IMR-90 (cell line): ENCODE measurements around the gene TRUB2. TPM values are rescaled to one million over a fixed set of nuclear protein-coding genes. Genes with fewer than 3 reads are reported as not detected.

Experiments used
- ATAC-seq: fragments of 200-7000 bp; cut with Tn5 transposase; 2 replicates; pipeline ENCODE4 v1.9.1; 2020; ENCODE audit warnings: low read depth, mild to moderate bottlenecking, moderate library complexity
- BruUV-seq: library from RNA; stranded (reverse); fragments of 400-500 nt; replicated peaks from 2 replicates; lab custom pipeline; 2021; lab: Mats Ljungman, UMichigan
- CTCF ChIA-PET: fragments of 300-600 bp; formaldehyde crosslinking; extraction: SDS; loops from one replicate; lab custom pipeline; 2021; ENCODE audit warnings: antibody characterized with exemption; lab: Yijun Ruan, JAX
- POLR2A ChIA-PET: fragments of 300-600 bp; sonication (Branson Sonifier 250); formaldehyde crosslinking; loops from one replicate; lab custom pipeline; 2022; ENCODE audit warnings: antibody characterized with exemption; ENCODE audit not compliant: unreplicated experiment; lab: Charles Lee
- DNase-seq: peaks from one replicate; pipeline ENCODE4 v3.0.0; 2013
- H2AFZ ChIP-seq: replicated peaks from 2 replicates; pipeline ENCODE3; 2013; ENCODE audit warnings: low read length, mild to moderate bottlenecking; ENCODE audit not compliant: poor library complexity
- H2AK5ac ChIP-seq: 2 replicates; pipeline ENCODE4 v1.6.1; 2013; ENCODE audit warnings: low read depth, low read length, inconsistent platforms
- H2AK9ac ChIP-seq: replicated peaks from 2 replicates; pipeline ENCODE3; 2013; ENCODE audit warnings: mild to moderate bottlenecking, low read depth, low read length, moderate library complexity; ENCODE audit not compliant: poor library complexity
- H2BK120ac ChIP-seq: 2 replicates; pipeline ENCODE4 v1.6.1; 2013; ENCODE audit warnings: low read depth, low read length, inconsistent platforms
- H2BK15ac ChIP-seq: 3 replicates; pipeline ENCODE4 v1.6.1; 2013; ENCODE audit warnings: low read depth, low read length, inconsistent platforms
- H2BK20ac ChIP-seq: 2 replicates; pipeline ENCODE4 v1.6.1; 2013; ENCODE audit warnings: low read depth, mild to moderate bottlenecking, inconsistent platforms, low read length, moderate library complexity
- H2BK5ac ChIP-seq: 2 replicates; pipeline ENCODE4 v1.6.1; 2013; ENCODE audit warnings: mild to moderate bottlenecking, low read depth, low read length, inconsistent platforms; ENCODE audit not compliant: poor library complexity, severe bottlenecking
- H3K14ac ChIP-seq: replicated peaks from 2 replicates; pipeline ENCODE4 v1.6.1; 2013; ENCODE audit warnings: low read depth, low read length, inconsistent platforms
- H3K18ac ChIP-seq: 2 replicates; pipeline ENCODE4 v1.6.1; 2013; ENCODE audit warnings: low read depth, low read length, control low read depth
- H3K23ac ChIP-seq: 2 replicates; pipeline ENCODE4 v1.6.1; 2013; ENCODE audit warnings: low read depth, low read length, inconsistent platforms
- H3K27ac ChIP-seq: 2 replicates; pipeline ENCODE4 v1.5.1; 2013; ENCODE audit warnings: mild to moderate bottlenecking, control low read depth, low read length; ENCODE audit not compliant: insufficient read depth
- H3K27me3 ChIP-seq: 2 replicates; pipeline ENCODE4 v1.6.1; 2013; ENCODE audit warnings: low read length; ENCODE audit not compliant: control insufficient read depth, insufficient read depth
- H3K36me3 ChIP-seq: 2 replicates; pipeline ENCODE4 v1.6.1; 2013; ENCODE audit warnings: low read length, mixed read lengths; ENCODE audit not compliant: control insufficient read depth, insufficient read depth
- H3K4ac ChIP-seq: 2 replicates; pipeline ENCODE4 v1.6.1; 2013; ENCODE audit warnings: low read depth, low read length, inconsistent platforms
- H3K4me1 ChIP-seq: 2 replicates; pipeline ENCODE4 v1.6.1; 2013; ENCODE audit warnings: low read length, mixed read lengths; ENCODE audit not compliant: control insufficient read depth, insufficient read depth
- H3K4me2 ChIP-seq: 2 replicates; pipeline ENCODE4 v1.6.1; 2013; ENCODE audit warnings: low read depth, mild to moderate bottlenecking, control low read depth, low read length, moderate library complexity
- H3K4me3 ChIP-seq: 2 replicates; pipeline ENCODE4 v1.5.1; 2013; ENCODE audit warnings: low read depth, mild to moderate bottlenecking, control low read depth, low read length, moderate library complexity; ENCODE audit not compliant: insufficient read depth
- H3K56ac ChIP-seq: 2 replicates; pipeline ENCODE4 v1.6.1; 2013; ENCODE audit warnings: low read length, inconsistent platforms; ENCODE audit not compliant: insufficient read depth; ENCODE audit errors: extremely low read depth
- H3K79me1 ChIP-seq, 2 experiments: 2 replicates each; pipeline ENCODE4 v1.6.1; 2013; ENCODE audit warnings: low read length in 2 of 2, inconsistent platforms in 1 of 2, low read depth in 1 of 2
- H3K9ac ChIP-seq: 2 replicates; pipeline ENCODE4 v1.6.1; 2013; ENCODE audit warnings: low read depth, low read length, control low read depth
- H3K9me1 ChIP-seq: 2 replicates; pipeline ENCODE4 v1.6.1; 2013; ENCODE audit warnings: low read length, inconsistent platforms; ENCODE audit not compliant: insufficient read depth
- H3K9me3 ChIP-seq: 2 replicates; pipeline ENCODE4 v1.6.1; 2013; ENCODE audit warnings: low read length; ENCODE audit not compliant: control insufficient read depth, insufficient read depth
- H4K20me1 ChIP-seq: 2 replicates; pipeline ENCODE4 v1.6.1; 2013; ENCODE audit warnings: low read length, inconsistent platforms; ENCODE audit not compliant: insufficient read depth
- H4K5ac ChIP-seq: 2 replicates; pipeline ENCODE4 v1.6.1; 2013; ENCODE audit warnings: mild to moderate bottlenecking, low read depth, low read length, control low read depth
- H4K8ac ChIP-seq, 2 experiments: 2 replicates each; pipeline ENCODE4 v1.6.1; 2013; ENCODE audit warnings: low read depth in 2 of 2, low read length in 2 of 2, control low read depth in 1 of 2, inconsistent platforms in 1 of 2
- H4K91ac ChIP-seq: 2 replicates; pipeline ENCODE4 v1.6.1; 2013; ENCODE audit warnings: low read depth, low read length, inconsistent platforms; ENCODE audit not compliant: insufficient read depth
- BHLHE40 ChIP-seq: fragments of 150-350 bp; IDR thresholded peaks from 2 replicates; pipeline ENCODE4 v1.6.1; 2016; ENCODE audit warnings: mild to moderate bottlenecking, low read depth, low read length
- CEBPB ChIP-seq: IDR thresholded peaks from 2 replicates; pipeline ENCODE4 v1.6.1; 2012; ENCODE audit warnings: low read depth, low read length, improper control_type of control experiment
- CHD1 ChIP-seq: IDR thresholded peaks from 2 replicates; pipeline ENCODE4 v1.6.1; 2012; ENCODE audit warnings: low read depth, low read length, improper control_type of control experiment
- FOS ChIP-seq: fragments of 150-350 bp; IDR thresholded peaks from 2 replicates; pipeline ENCODE4 v1.6.1; 2016; ENCODE audit warnings: low read depth, low read length
- NFE2L2 ChIP-seq: fragments of 150-350 bp; IDR thresholded peaks from 2 replicates; pipeline ENCODE4 v1.6.1; 2016; ENCODE audit warnings: low read depth, mild to moderate bottlenecking, low read length
- RCOR1 ChIP-seq: IDR thresholded peaks from 2 replicates; pipeline ENCODE4 v1.6.1; 2012; ENCODE audit warnings: mild to moderate bottlenecking, low read length, improper control_type of control experiment; ENCODE audit not compliant: insufficient replicate concordance
- RFX5 ChIP-seq: IDR thresholded peaks from 2 replicates; pipeline ENCODE4 v1.8.0; 2012; ENCODE audit warnings: low read depth, mild to moderate bottlenecking, low read length, moderate library complexity
- SMC3 ChIP-seq: fragments of 150-350 bp; IDR thresholded peaks from 2 replicates; pipeline ENCODE4 v1.6.1; 2016; ENCODE audit warnings: low read depth, mild to moderate bottlenecking, antibody characterized with exemption, low read length, moderate library complexity
- WGBS, 2 experiments: methylation state at CpG; one replicate each; pipeline versions ENCODE4 v1.1.5 to v1.1.7; 2013; ENCODE audit warnings: missing lambda C conversion rate in 2 of 2; ENCODE audit not compliant: insufficient read length in 1 of 2; ENCODE audit errors: extremely low coverage in 2 of 2; 5-methylcytosine and 5-hydroxymethylcytosine counted together
- dilution Hi-C: fragments of 300-500 bp; cut with HindIII; formaldehyde crosslinking; loops from one replicate; pipeline ENCODE4 v1.14.3; 2018; ENCODE audit warnings: low sequenced_read_pairs; ENCODE audit not compliant: unreplicated experiment
- in situ Hi-C: fragments of 300-500 bp; cut with MboI; formaldehyde crosslinking; loops from 3 replicates; pipeline ENCODE4 v1.14.3; 2019; ENCODE audit warnings: low sequenced_read_pairs, inconsistent platforms, mixed read lengths
- intact Hi-C: fragments of 100-400 bp; cut with micrococcal nuclease; formaldehyde crosslinking; loops from 2 replicates; pipeline ENCODE4 v1.10.0; 2022
- polyA plus RNA-seq, 3 experiments: library from polyadenylated mRNA; depleted of rRNA; stranded (reverse); fragments of >200 nt; gene quantifications; 2 replicates each; pipeline ENCODE4 v1.2.3, GENCODE V29; 2012; ENCODE audit warnings: low replicate concordance in 1 of 3
- total RNA-seq: library from RNA; depleted of rRNA; stranded (reverse); fragments of >200 nt; gene quantifications from 2 replicates; pipeline ENCODE4 v1.2.3, GENCODE V29; 2012

TRUB2 gene
- total and polyA plus RNA-seq, 2 of the 4 experiments (the other 2 are of a cell fraction) = 18.0 to 21.3 TPM

DNA sequence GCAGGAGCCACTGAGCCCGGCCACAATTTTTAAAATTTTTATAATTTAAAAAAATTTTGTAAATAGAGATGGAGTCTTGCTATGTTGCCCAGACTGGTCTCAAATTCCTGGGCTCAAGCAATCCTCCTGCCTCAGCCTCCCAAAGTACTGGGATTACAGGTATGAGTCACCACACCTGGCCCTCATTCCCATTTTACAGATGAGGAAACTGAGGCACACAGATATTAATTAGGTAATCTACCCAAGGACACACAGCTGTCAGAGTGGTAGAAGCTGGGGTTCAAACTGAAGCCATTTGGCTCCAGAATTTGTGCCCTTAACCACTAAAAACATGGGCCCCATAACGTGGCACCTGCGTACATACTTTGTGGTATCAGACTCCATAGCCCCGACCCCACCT is 7.5 kb downstream of the TRUB2 start:
- no TSS peak for BruUV-seq
- H2AK5ac ChIP-seq = no peak overlapping the region
- H3K4me2 ChIP-seq = no peak overlapping the region
- ChIA-PET POLR2A (no interaction called here), CTCF (no interaction called here)
- TF ChIP-seq BHLHE40 (no peak), RCOR1 (no peak), CHD1 (no peak), SMC3 (no peak), RFX5 (no peak), FOS (no peak), CEBPB (no peak), NFE2L2 (no peak)
- H4K20me1 ChIP-seq = no peaks in the 10 kb centered on the region
- no peak overlapping the region for H2BK5ac ChIP-seq
- no peak overlapping the region for H3K14ac ChIP-seq
- H3K56ac ChIP-seq = no peak overlapping the region
- H3K79me1 ChIP-seq = peaks cover 0 to 6% of the 10 kb centered on the region in 2 experiments; a peak in 2 of 4 replicates
- no peak overlapping the region for H3K4ac ChIP-seq
- no peak overlapping the region for H2AFZ ChIP-seq
- H3K9ac ChIP-seq = no peak overlapping the region
- no peaks in the 10 kb centered on the region for H3K4me1 ChIP-seq
- no peak overlapping the region for H2BK15ac ChIP-seq
- H3K9me1 ChIP-seq = 0 out of 2 replicates have a peak, but pooled peaks cover 5% of the 10 kb centered on the region
- in situ Hi-C loops (no loop called here), intact Hi-C loops (no loop called here), dilution Hi-C loops (no loop called here)
- no peak overlapping the region for H4K5ac ChIP-seq
- H2BK120ac ChIP-seq = no peak overlapping the region
- no peaks in the 10 kb centered on the region for H3K9me3 ChIP-seq
- no peak overlapping the region for H3K23ac ChIP-seq
- no peak overlapping the region for H2AK9ac ChIP-seq
- H3K27ac ChIP-seq = no peak overlapping the region
- no peak overlapping the region for H3K18ac ChIP-seq
- H3K27me3 ChIP-seq = no peaks in the 10 kb centered on the region
- H2BK20ac ChIP-seq = no peak overlapping the region
- H3K36me3 ChIP-seq = peaks cover 44% of the 10 kb centered on the region
- H3K4me3 ChIP-seq = no peak overlapping the region
- ATAC-seq (no peak), DNase-seq (no peak)
- WGBS, 2 experiments = no CpG with 5 or more reads among the region's 4 CpGs
- no peak overlapping the region for H4K91ac ChIP-seq
- H4K8ac ChIP-seq = no peak overlapping the region
